HepG2 (cell line): ENCODE data around the gene DLX5. TPM values are rescaled to one million over a fixed set of nuclear protein-coding genes. Genes with fewer than 3 reads are reported as not detected.

ENCODE experiments used
- ATAC-seq: fragments of 200-7000 bp; cut with Tn5 transposase; 3 replicates; pipeline ENCODE4 v1.9.1; 2020; ENCODE audit warnings: mild to moderate bottlenecking, moderate library complexity
- BruUV-seq: library from RNA; stranded (reverse); fragments of 400-500 nt; replicated peaks from 2 replicates; lab custom pipeline; 2021; lab: Mats Ljungman, UMichigan
- CTCF ChIA-PET: fragments of 300-600 bp; formaldehyde crosslinking; extraction: SDS; loops from one replicate; lab custom pipeline; 2021; ENCODE audit warnings: low total read pairs, inconsistent platforms, low intra/inter-chr PET ratio; lab: Yijun Ruan, JAX
- POLR2A ChIA-PET: fragments of 350-600 bp; sonication (Branson Sonifier 250); formaldehyde crosslinking; loops from one replicate; lab custom pipeline; 2020; ENCODE audit warnings: antibody characterized with exemption, inconsistent platforms; lab: Yijun Ruan, JAX
- DNase-seq: peaks from one replicate; pipeline ENCODE4 v3.0.0-alpha.2; 2015; ENCODE audit warnings: low spot score
- FAIRE-seq: peaks from 3 replicates; lab custom pipeline; 2011; peaks lifted over from hg19 to GRCh38; lab: Jason Lieb, UNC
- H2AFZ ChIP-seq: one replicate; pipeline ENCODE4 v1.6.1; 2011; ENCODE audit warnings: low read length, inconsistent platforms
- H3K27ac ChIP-seq: fragments of 300-600 bp; 3 replicates; pipeline ENCODE4 v1.8.0; 2011; ENCODE audit warnings: mixed run types, mild to moderate bottlenecking, mixed read lengths, low read length, inconsistent platforms; ENCODE audit not compliant: insufficient read depth; ENCODE audit errors: extremely low read length
- H3K27me3 ChIP-seq, 2 experiments: fragments of 200-600 bp in 1 of 2; 2 replicates in 1 of 2; 3 replicates in 1 of 2; pipeline versions ENCODE4 v1.6.0 to v1.8.0; 2011; ENCODE audit warnings: low read length in 2 of 2, mild to moderate bottlenecking in 2 of 2, moderate library complexity in 2 of 2, inconsistent platforms in 1 of 2; ENCODE audit not compliant: insufficient read depth in 2 of 2, control insufficient read depth in 1 of 2
- H3K36me3 ChIP-seq, 2 experiments: fragments of 200-600 bp in 1 of 2; replicated peaks in 1 of 2; 2 replicates in 1 of 2; 3 replicates in 1 of 2; pipeline versions ENCODE4 v1.5.1 to v1.8.0; 2011; ENCODE audit warnings: low read length in 2 of 2, inconsistent platforms in 1 of 2; ENCODE audit not compliant: insufficient read depth in 2 of 2, control insufficient read depth in 1 of 2
- H3K4me1 ChIP-seq: 2 replicates; pipeline ENCODE4 v1.5.1; 2012; ENCODE audit warnings: low read length, inconsistent platforms; ENCODE audit not compliant: insufficient read depth
- H3K4me2 ChIP-seq: 2 replicates; pipeline ENCODE4 v1.6.0; 2011; ENCODE audit warnings: low read depth, low read length, inconsistent platforms
- H3K4me3 ChIP-seq, 3 experiments: fragments of 200-600 bp in 1 of 3; sonication (generic), shearing (Covaris generic) in 1 of 3; replicated peaks in 1 of 3; 2 replicates each; pipeline ENCODE4 v1.5.1; 2011 to 2016; ENCODE audit warnings: low read length in 3 of 3, inconsistent platforms in 2 of 3, low read depth in 2 of 3, mild to moderate bottlenecking in 2 of 3, control low read depth in 1 of 3, mixed read lengths in 1 of 3; ENCODE audit not compliant: insufficient read depth in 1 of 3
- H3K79me2 ChIP-seq: one replicate; pipeline ENCODE4 v1.6.1; 2011; ENCODE audit warnings: low read length, inconsistent platforms; ENCODE audit not compliant: insufficient read depth
- H3K9ac ChIP-seq: 2 replicates; pipeline ENCODE4 v1.6.0; 2011; ENCODE audit warnings: mild to moderate bottlenecking, low read depth, low read length, inconsistent platforms; ENCODE audit not compliant: insufficient read depth
- H3K9me3 ChIP-seq: 2 replicates; pipeline ENCODE4 v1.5.1; 2012; ENCODE audit warnings: mild to moderate bottlenecking, low read length
- H4K20me1 ChIP-seq: 2 replicates; pipeline ENCODE4 v1.6.0; 2011; ENCODE audit warnings: inconsistent platforms, mild to moderate bottlenecking, low read length, moderate library complexity; ENCODE audit not compliant: insufficient read depth
- BCLAF1 ChIP-seq: fragments of 450-650 bp; IDR thresholded peaks from 2 replicates; pipeline ENCODE4 v1.6.1; 2017; ENCODE audit warnings: mild to moderate bottlenecking
- HHEX ChIP-seq: IDR thresholded peaks from 2 replicates; pipeline ENCODE4 v1.6.1; 2016; ENCODE audit warnings: control low read depth
- HMG20B ChIP-seq: conservative IDR thresholded peaks from 2 replicates; pipeline ENCODE4 v1.6.1; 2016; ENCODE audit warnings: missing genetic modification reagents, missing compliant biosample characterization
- JUNB ChIP-seq: sonication (generic); formaldehyde crosslinking; IDR thresholded peaks from 2 replicates; pipeline ENCODE4 v1.8.0; 2022; ENCODE audit warnings: missing genetic modification reagents, mild to moderate bottlenecking, borderline replicate concordance
- KDM5A ChIP-seq: fragments of 200-600 bp; sonication (generic); IDR thresholded peaks from 2 replicates; pipeline ENCODE4 v1.7.0; 2018; ENCODE audit warnings: antibody characterized with exemption, mild to moderate bottlenecking, low read length, borderline replicate concordance
- MIER3 ChIP-seq: IDR thresholded peaks from 2 replicates; pipeline ENCODE4 v1.6.1; 2016; ENCODE audit warnings: missing compliant biosample characterization, borderline replicate concordance
- PPARG ChIP-seq: conservative IDR thresholded peaks from 2 replicates; pipeline ENCODE4 v1.6.1; 2016; ENCODE audit warnings: missing biosample characterization, missing genetic modification reagents
- SYNCRIP ChIP-seq: fragments of 200-400 bp; formaldehyde crosslinking; IDR thresholded peaks from 2 replicates; pipeline ENCODE4 v1.6.1; 2018; ENCODE audit warnings: mild to moderate bottlenecking, low read depth, low read length; ENCODE audit not compliant: insufficient read depth
- TFE3 ChIP-seq: IDR thresholded peaks from 2 replicates; pipeline ENCODE4 v1.6.1; 2016
- ZBTB4 ChIP-seq: sonication (generic); formaldehyde crosslinking; IDR thresholded peaks from 2 replicates; pipeline ENCODE4 v1.4.0; 2020; ENCODE audit warnings: missing genetic modification reagents, mild to moderate bottlenecking, borderline replicate concordance
- ZIK1 ChIP-seq: sonication (generic); formaldehyde crosslinking; IDR thresholded peaks from 2 replicates; pipeline ENCODE4 v1.5.0; 2020; ENCODE audit warnings: mild to moderate bottlenecking, low read depth, missing genetic modification reagents, borderline replicate concordance
- ZNF253 ChIP-seq: sonication (generic); formaldehyde crosslinking; IDR thresholded peaks from 2 replicates; pipeline ENCODE4 v1.8.0; 2022; ENCODE audit warnings: mild to moderate bottlenecking, missing genetic modification reagents, borderline replicate concordance
- ZNF501 ChIP-seq: sonication (generic); formaldehyde crosslinking; IDR thresholded peaks from 2 replicates; pipeline ENCODE4 v1.5.1; 2020; ENCODE audit warnings: mild to moderate bottlenecking, moderate library complexity, missing genetic modification reagents
- ZNF549 ChIP-seq: sonication (generic); formaldehyde crosslinking; IDR thresholded peaks from 2 replicates; pipeline ENCODE4 v1.5.0; 2020; ENCODE audit warnings: missing genetic modification reagents
- ZNF672 ChIP-seq: sonication (generic); formaldehyde crosslinking; IDR thresholded peaks from 2 replicates; pipeline ENCODE4 v1.8.1; 2022; ENCODE audit warnings: missing genetic modification reagents
- ZNF792 ChIP-seq: IDR thresholded peaks from 2 replicates; pipeline ENCODE4 v1.6.1; 2016
- WGBS: methylation state at CpG from one replicate; pipeline ENCODE4 v1.1.6; 2017; ENCODE audit warnings: low lambda C conversion rate; 5-methylcytosine and 5-hydroxymethylcytosine counted together
- in situ Hi-C: cut with HindIII; loops from 2 replicates; pipeline ENCODE4 v1.10.0; 2017; ENCODE audit warnings: low pct_unique_long_range_greater_than_20kb; ENCODE audit not compliant: extremely low pct_ligation_motif_present
- intact Hi-C: fragments of 100-400 bp; cut with micrococcal nuclease; formaldehyde crosslinking; loops from one replicate; pipeline ENCODE4 v1.10.0; 2022; ENCODE audit not compliant: unreplicated experiment
- polyA plus RNA-seq, 8 experiments: library from polyadenylated mRNA; depleted of rRNA in 3 of 8; stranded (reverse) in 7 of 8; unstranded in 1 of 8; fragments of >200 nt; fragmentation: Illumina TruSeq in 4 of 8; extraction: Trizol in 4 of 8; gene quantifications; 2 replicates each; pipeline versions ENCODE4 v1.2.1 to v1.2.3, GENCODE V29; 2011 to 2016; ENCODE audit warnings: low read depth in 4 of 8, missing spikeins in 1 of 8, mixed read lengths in 1 of 8; ENCODE audit not compliant: insufficient read depth in 1 of 8
- total RNA-seq, 5 experiments: library from RNA; depleted of rRNA; stranded (reverse); fragments of >200 nt; fragmentation: Illumina TruSeq; extraction: Trizol; gene quantifications; 2 replicates each; pipeline ENCODE4 v1.2.3, GENCODE V29; 2016; ENCODE audit warnings: low read depth in 1 of 5

Gene DLX5
- total and polyA plus RNA-seq, 2 of the 13 experiments (the other 11 are each of a cell fraction or from before 2014, with no cell fraction given) = not detected

DNA sequence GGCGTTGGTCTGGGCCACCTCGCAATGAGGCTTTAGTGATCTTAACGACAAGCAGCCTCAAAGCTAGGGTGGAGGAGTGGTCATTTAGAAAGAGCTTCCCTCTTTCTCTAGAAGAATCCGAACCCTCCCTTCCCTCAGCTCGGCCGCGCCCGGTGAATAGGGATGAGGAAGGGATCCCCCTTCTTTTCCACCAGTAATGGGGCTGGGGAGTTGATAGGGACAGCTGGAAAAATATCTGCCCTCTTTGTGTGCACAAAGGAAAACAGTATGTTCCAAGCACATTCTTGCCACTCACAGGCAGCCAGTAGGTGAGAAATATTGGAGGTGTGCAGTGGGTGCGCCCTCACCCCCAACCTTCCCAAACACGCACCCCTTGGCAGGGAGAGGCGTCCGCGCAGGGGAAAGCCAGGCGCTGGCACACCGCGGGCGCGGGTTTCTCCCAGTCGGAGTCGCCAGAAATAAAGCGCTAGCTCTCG lies 6.5 kb downstream of the DLX5 start:
- Histone ChIP-seq H3K36me3 (no peaks in the 10 kb centered on the region), H3K79me2 (no peaks in the 10 kb centered on the region), H3K9ac (no peak overlapping the region), H3K4me3 (no peak overlapping the region)
- no TSS peak for BruUV-seq
- TF ChIP-seq ZNF253 (CRISPR knock-in tag) (no peak), ZBTB4 (CRISPR knock-in tag) (no peak), ZNF792 (no peak), HHEX (CRISPR knock-in tag) (no peak), ZNF672 (CRISPR knock-in tag) (no peak), ZIK1 (no peak), JUNB (CRISPR knock-in tag) (no peak), MIER3 (CRISPR knock-in tag) (no peak), ZNF549 (CRISPR knock-in tag) (no peak), TFE3 (CRISPR knock-in tag) (no peak), KDM5A (no peak), HMG20B (CRISPR knock-in tag) (no peak), SYNCRIP (no peak), PPARG (no peak), ZNF501 (no peak), BCLAF1 (no peak)
- TF ChIP-seq, all 625 proteins: peak for 0
- peaks cover 26% of the 10 kb centered on the region for H3K4me1 ChIP-seq
- intact Hi-C loops (loop anchor here (5.0 kb wide), 2 partner anchors 66 to 311 kb away; partner anchors contain the start of gene SEM1), in situ Hi-C loops (loop anchor here (25.0 kb wide), 1 partner anchor 706 kb away; the partner anchor contains the start of gene SLC25A13)
- no peak overlapping the region for H2AFZ ChIP-seq
- ChIA-PET CTCF (no interaction called here), POLR2A (interaction anchor here (2.7 to 6.6 kb wide), 2 partner anchors 9 to 12 kb away, joined by 16 to 163 read pairs; partner anchors contain the start of gene DLX6)
- no peaks in the 10 kb centered on the region for H3K9me3 ChIP-seq
- H3K27ac ChIP-seq = no peak overlapping the region
- DNase-seq (no peak), FAIRE-seq (no peak), ATAC-seq (no peak)
- H3K27me3 ChIP-seq = no peaks in the 10 kb centered on the region
- H4K20me1 ChIP-seq = no peaks in the 10 kb centered on the region
- peak overlapping the region; percentile 94; the same call in 1 of the 2 replicates for H3K4me2 ChIP-seq
- WGBS = 98% methylated on average over 15 of the region's 22 CpGs
